ENCODE measurements around the gene KHDC4.
"Not testable (repeated sequence)": the region's sequence is repeated elsewhere in the genome, so short reads cannot be mapped to it uniquely, and the experiment has no call there.

Gene KHDC4

DNA sequence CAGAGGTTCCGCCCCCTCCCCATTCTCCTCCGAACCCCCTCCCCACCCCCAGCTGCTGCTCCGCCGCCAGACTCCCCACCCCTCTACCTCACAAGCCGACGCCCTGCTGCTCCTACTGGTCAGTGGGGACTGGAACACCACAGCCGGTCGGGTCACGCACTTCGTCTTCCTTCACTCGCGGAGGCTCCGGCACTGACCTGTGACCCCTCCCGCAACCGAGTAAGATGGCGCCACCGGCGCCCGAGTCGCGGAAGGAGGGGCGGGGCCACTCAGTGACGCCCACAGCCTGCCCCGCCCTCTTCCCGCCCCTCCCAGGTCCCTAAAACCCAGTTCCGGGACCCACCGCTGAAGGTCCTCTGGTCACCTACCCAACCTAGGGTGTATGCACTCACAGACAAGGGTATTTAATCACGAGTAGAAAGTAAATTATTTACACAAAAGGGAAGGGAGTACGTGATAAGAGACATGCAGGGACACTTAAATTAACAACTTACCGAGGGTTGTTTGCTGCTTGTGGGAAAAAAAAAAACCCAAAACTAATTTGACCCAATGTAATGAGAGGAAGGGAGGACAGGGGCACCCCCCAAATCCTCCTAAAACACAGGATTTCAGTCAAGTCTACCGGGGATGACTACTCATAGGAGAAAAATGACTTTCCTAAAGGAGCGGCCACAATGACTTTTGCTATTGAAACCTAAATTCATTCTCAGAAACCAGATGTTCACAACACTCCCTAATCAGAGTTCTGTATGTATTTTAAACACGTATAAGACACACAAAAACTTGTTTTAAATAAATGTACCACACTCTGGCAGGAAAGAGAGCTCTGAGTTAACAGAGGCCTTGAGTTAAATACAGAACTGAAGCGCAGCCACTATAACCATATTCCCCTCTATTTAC lies 22.8 kb downstream of the KHDC4 start, which contains the start of gene RIT1:
TSS of gene RIT1 (minus strand) at position 194 of the 900 bp plus-strand sequence. CDS start 588 bp downstream, outside the sequence.
- DNase-seq (ENCODE audit: low read depth in 3 of 3, low spot score in 1 of 3): peak; percentile 63 to 77 (median 63)

DNA sequence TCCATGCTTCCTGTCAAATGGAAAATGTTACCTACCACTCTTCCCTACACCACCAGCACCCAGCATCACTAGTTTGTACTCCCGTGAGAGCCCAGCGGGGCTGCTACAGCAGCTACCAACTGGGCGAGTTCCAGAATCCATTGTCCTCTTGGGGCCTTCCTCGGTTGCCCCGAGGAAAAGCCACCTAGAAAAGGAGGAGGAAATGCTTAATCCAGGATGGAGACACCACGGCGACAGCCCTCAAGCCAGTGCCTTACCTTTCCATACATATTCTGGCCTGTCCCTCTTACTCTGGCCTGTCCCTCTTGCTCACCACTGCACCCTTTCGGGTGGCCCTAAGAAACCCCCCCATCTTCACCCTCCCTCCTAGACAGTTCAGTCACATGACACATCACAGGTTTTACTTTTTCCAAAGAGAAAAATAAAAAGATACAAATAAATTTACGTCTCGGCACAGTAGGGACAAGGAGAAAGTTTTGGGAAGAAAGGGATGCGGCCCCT lies 23.5 kb downstream of the KHDC4 start:
- DNase-seq (ENCODE audit: low read depth in 3 of 3, low spot score in 1 of 3): no peak

DNA sequence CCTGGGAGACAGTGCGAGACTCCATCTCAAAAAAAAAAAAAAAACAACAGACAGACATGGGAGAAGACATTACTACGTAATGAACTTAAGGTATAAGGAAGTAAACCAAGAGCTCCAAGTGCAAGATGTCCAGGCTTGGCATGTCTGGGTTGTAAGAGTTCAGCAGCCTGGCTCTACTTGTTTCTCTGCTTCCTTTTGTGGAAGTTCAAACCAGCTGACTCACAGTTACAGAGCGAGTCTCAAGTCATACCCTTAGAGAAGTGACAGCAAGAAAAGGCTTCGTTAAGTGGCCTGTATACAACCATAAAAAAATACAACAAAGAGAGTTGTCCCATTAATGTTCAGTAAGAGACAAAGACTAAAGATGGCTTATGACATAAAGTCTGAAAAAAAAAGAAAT lies 24.3 kb downstream of the KHDC4 start:
- DNase-seq (ENCODE audit: low read depth in 3 of 3, low spot score in 1 of 3): no peak

DNA sequence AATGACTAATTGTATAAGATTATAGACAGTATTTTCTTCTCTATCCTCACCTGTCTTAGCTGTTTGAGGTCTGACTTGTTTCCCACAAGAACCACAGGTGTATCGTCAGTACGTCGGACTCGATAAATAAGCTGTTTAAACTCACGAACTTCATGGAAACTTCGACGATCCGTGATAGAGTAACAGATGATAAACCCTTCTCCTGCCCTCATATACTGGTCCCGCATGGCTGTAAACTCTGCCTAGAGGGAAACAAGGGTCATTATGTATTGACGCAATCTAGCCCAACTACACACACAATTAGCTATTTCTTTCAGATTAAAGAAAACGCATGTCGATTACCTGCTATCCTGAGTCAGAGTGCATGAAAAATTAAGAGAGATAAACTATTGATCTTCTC lies 30.0 kb downstream of the KHDC4 start:
- DNase-seq (ENCODE audit: low read depth in 3 of 3, low spot score in 1 of 3): no peak

DNA sequence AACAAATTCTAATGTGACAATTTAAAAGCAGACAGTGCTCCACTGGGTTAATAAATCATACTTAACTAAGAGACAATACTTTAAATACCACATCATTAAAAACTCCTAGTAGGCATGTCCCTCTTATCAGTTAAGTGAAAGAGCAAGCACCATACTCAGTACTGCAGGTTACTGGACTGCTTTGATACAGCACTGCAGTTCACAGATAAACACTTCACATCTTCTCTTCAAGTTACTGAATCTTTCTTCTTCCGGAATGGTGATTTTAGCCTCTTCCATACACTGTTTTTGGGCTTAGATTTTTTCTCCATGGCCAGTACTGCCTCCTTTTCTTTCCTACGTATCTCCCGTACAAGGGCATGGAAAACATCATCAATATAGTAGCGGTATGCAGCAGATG lies 34.1 kb downstream of the KHDC4 start:
- no peak for DNase-seq (ENCODE audit: low read depth in 3 of 3, low spot score in 1 of 3)

DNA sequence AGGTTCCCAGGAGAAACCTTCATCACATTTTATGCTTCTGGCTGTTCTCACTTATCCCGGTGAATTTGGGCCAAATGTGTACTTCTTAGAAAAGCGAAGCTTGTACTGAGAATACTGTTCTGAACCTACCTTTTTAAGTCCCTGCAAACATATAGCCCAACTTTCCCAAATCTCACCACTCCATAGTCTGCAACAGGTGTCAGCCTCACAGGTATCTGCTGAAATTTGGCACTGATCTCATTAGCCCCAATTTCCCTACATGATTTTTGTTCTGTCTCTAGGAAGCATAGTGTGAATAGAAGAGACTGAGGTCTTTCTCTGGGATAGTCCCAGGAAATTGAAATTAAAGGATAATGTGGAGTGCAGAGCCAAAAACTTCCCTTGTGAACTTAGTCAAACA lies 34.5 kb downstream of the KHDC4 start:
- no peak for DNase-seq (ENCODE audit: low read depth in 3 of 3, low spot score in 1 of 3)

DNA sequence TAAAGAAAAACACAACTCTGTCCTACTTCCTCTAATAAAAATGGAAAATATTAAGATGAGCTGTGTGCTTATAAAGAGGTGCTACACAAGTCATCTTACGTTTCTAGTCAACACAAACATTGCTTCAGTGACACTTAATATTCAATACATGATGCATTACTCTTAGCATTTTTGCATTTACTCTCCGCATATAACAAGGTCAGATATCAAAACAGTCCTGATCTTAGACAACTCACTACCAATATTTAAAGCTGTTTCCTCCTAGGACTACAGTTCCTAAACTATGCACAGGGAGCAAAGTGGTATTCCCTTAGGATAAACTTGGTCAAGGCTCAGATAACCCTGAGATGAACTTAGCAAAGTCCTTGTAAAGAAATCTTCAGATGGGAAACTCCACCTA lies 35.3 kb downstream of the KHDC4 start:
- no peak for DNase-seq (ENCODE audit: low read depth in 3 of 3, low spot score in 1 of 3)

DNA sequence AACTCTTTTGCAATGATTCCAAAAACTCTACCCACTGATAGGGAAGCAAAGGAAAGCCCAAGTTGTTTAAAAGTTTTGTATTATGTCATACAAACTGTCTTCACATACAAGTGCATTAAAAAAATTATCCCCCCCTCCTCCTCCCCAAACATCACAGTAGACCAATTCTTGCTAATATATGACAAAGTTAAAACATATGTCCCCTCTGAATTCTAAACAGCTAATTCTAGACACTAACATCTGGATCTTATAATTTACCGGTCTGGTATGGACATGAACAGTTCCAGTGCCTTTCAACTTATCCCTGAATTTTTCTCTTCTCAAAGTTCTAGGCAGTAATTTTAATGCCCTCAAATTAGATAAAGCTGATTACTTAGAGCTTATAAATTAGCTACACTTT lies 36.5 kb downstream of the KHDC4 start:
- DNase-seq (ENCODE audit: low read depth in 3 of 3, low spot score in 1 of 3): no peak

DNA sequence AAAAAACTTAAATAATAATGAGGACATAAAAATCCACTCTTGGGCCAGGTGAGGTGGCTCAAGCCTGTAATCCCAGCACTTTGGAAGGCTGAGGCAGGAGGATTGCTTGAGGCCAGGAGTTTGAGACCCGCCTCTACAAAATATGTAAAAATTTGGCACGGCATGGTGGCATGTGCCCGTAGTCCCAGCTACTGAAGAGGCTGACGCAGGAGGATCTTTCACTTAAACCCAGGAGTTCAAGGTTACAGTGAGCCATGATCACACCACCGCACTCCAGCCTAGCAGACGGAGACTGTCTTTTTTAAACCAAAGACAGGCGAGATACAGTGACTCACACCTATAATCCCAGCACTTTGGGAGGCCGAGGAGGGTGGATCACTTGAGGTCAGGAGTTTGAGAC lies 37.7 kb downstream of the KHDC4 start:
- not testable (repeated sequence) for DNase-seq (ENCODE audit: low read depth in 3 of 3, low spot score in 1 of 3)

DNA sequence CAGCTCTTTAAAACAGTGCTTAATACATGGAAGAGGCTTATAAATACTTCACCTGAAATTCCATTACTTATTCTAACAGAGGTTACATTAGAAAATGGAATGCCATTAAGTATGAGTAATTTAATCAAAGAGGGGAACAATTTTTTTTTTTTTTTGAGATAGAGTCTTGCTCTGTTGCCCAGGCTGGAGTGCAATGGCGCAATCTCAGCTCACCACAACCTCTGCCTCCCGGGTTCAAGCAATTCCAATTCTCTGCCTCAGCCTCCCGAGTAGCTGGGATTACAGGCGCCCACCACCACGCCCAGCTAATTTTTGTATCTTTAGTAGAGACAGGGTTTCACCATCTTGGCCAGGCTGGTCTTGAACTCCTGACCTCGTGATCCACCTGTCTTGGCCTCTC lies 38.6 kb downstream of the KHDC4 start:
- not testable (repeated sequence) for DNase-seq (ENCODE audit: low read depth in 3 of 3, low spot score in 1 of 3)

DNA sequence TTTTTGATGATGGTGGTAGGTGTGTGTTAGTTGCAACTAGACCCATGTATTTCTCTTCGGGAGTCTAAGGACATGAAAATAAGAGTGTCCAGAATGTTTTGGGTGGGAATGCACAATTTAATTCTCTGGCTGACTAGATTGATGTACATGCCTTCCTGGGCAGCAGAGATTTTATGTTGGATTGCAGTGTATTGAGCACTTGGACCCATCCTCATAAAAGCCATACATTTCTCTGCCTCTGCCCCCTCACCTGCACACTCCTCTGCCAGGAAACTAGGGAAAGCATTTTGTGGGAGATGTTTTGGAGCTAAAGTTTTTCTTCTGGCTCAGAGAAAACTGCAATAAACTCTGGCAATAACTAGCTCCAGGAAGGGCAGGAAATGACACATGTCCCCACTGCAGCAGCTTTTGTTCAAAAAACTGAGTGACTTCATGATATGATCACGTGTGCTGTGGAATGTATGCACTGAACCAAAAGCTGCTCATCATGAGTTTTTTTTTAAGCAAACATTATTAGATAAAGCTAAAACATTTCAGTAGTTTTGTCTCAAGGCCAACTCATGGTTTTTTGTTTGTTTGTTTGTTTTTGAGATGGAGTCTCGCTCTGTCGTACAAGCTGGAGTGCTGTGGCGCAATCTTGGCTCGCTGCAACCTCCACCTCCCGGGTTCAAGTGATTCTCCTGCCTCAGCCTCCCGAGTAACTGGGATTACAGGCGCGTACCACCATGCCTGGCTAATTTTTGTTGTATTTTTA lies 40.6 kb downstream of the KHDC4 start:
- DNase-seq (ENCODE audit: low read depth in 3 of 3, low spot score in 1 of 3): no peak

DNA sequence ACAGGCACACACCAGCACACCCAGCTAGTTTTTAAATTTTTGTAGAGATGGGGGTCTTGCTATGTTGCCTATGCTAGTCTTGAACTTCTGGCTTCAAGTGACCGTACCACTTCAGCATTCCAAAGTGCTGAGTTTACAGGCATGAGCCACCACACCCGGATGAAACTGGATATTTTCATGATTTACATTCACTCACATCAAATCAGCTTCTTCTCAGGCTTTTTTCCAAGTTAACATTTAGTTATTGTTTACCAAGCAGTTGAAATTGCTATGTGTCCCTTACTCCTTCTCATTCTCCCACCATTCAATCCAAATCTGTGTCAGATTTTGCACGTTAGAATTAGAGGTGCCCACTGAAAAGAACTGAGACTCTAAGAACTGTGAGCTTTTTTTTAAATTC lies 41.4 kb downstream of the KHDC4 start:
- DNase-seq (ENCODE audit: low read depth in 3 of 3, low spot score in 1 of 3): no peak

DNA sequence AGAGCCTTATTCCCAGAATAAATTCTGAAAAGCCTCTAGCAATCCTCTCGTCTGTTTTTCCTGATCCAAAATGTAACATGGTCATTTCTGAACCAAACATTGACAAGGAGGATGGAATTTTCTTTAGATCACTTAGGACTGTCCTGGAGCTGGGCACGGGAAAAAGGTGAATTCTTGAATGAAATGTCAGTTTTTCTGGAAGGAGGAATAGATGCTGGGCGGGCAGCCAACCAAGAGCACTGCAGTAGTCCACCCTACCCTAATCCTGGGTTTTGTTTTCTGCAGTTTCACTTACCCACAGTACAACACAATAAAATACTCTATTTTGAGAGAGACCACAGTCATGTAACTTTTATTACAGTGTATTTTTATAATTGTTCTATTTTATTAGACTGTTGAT lies 44.0 kb downstream of the KHDC4 start:
- DNase-seq (ENCODE audit: low read depth in 3 of 3, low spot score in 1 of 3): no peak

DNA sequence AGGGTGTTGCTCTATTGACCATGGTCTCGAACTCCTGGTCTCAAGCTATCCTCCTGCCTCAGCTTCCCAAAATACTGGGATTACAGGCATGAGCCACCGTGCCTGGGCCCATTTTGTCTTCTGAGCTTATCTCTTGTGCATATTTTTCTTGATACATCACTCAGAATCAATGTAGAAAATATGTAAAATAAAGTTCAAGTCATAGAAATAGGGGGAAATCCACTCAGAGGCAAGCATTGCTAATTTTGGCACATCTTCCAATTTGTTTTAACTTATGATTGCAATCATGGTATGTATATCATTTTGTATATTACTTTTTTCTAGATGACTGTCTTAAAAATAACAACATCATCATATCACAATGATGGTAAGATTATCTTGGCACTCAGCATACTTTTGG lies 44.6 kb downstream of the KHDC4 start:
- no peak for DNase-seq (ENCODE audit: low read depth in 3 of 3, low spot score in 1 of 3)

DNA sequence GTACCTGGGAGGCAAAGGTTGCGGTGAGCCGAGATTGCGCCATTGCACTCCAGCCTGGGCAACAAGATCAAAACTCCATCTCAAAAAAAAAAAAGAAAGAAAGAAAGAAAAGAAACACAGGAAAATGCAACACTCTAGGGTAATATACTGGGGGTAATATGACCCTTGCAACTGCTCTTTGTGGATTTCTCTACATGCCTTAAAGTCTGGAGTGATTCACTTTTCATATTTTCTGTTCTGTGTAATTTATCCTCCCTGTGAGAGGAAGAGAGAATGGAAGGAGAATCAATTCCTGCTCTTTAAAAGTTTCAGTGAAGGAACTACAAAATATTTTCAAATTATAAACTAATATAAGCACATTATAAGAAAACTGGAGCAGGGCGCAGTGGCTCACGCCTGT lies 45.7 kb downstream of the KHDC4 start:
- no peak for DNase-seq (ENCODE audit: low read depth in 3 of 3, low spot score in 1 of 3)

DNA sequence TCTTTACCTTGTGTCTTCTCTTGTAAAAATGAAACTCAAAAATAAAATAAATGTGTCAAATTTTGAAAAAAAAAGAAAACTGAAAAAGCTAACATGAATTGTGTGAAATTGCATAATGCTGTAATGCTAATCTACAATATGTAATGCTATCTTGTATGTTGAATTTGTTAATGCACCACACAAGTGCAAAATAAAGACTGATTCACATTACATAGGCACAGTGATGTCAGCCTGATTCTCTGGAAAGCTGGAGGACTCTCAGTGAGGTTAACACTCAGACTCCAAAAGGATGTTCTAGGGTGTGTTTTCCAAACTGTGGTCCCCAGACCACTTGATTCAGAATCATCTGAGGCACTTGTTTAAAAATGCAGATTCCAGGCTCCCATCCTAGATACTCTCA lies 49.2 kb downstream of the KHDC4 start:
- DNase-seq (ENCODE audit: low read depth in 3 of 3, low spot score in 1 of 3): no peak

DNA sequence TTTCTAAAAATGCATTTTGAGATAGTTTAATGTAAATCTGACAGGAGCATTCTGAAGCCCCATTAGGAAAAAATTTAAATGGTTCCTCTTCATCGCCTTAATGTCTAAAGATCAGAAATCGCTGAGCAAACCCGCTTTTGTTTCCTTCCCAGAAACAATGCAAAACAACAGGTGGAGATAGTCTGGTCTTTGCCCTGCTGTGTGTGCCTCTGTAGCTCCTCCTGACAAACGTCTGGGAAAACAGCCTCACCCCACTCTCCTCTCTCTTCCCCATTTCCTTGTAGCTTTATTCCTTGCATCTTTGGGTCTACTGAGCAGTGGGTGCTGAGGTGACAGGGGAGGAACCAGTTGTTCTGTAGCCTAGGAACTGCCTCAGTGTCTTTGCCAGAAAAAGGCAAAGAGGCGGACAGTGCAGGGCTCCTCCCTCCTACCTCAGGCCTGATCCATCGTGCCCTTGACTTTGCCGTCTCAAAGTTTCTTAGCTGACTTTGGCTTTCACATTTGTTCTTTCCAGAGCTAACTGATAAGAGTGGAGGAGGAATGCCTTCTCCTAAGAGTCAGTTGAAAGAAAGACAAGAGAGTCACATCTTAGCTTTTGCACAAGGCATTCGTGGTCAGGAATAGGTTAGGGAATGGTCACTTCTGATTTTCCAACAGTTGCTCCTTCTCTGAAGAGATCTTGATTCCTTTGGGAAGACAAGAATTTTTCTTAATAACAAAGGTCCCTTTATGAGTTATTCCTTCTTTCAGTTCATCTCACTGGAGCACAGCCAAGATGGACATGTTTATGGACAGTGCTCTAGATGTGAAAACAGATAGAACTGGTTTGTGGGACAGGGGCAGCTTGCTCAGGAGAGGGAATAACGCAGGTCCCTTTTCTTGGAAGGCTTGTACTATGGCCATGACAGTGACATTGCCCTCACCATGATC lies 49.9 kb downstream of the KHDC4 start:
- DNase-seq (ENCODE audit: low read depth in 3 of 3, low spot score in 1 of 3): no peak

DNA sequence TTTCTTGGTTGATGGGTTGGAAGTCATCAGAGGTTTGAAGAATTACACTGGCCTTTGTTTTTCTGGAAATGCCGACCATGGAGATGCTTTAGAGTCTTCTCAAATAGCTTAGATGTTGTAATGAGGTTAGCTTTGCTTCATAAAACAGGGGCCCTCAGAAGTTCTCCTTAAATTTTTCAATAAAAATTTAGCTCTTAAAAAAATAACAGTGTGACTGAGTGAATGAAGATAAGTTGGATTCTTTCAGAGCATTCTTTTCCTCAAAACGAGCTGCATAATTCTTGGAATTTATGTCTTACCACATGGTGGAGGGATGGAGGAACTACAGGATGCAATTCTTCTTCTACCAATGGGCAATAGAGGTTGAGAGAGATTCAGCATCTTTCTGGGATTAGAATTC lies 51.4 kb downstream of the KHDC4 start:
- no peak for DNase-seq (ENCODE audit: low read depth in 3 of 3, low spot score in 1 of 3)

DNA sequence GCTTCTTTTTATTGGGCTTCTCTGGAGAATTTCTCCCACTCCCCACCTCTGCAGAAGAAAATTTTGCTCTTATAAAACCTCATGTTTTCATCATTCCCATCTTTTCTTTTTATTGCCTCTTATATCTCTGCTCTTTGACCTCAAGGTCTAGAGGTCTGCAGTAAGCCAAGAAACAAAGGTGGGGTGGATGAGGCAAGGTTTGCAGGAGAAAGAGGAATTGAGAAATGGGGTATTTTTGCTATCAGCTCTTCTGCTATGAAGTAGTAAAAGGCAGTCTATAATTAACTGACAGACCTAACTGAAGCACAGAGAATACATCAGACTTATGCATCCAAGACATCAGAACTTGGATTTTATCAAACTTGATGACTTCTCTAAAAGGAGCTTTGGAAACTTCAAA lies 52.0 kb downstream of the KHDC4 start:
- no peak for DNase-seq (ENCODE audit: low read depth in 3 of 3, low spot score in 1 of 3)

DNA sequence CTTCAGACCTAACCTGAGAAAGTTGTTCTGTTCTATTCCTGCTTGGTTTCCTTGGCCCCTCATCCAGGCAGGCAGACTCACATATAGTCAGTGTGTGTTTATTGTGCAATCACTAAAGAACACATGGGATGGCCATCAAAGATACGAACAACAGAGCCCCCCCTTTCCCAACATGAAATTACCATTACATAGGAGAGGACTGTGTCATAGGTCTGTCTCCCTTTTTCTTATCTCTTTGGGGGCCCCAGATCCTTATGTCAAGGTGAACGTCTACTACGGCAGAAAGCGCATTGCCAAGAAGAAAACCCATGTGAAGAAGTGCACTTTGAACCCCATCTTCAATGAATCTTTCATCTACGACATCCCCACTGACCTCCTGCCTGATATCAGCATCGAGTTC lies 53.3 kb downstream of the KHDC4 start:
- DNase-seq (ENCODE audit: low read depth in 3 of 3, low spot score in 1 of 3): no peak

DNA sequence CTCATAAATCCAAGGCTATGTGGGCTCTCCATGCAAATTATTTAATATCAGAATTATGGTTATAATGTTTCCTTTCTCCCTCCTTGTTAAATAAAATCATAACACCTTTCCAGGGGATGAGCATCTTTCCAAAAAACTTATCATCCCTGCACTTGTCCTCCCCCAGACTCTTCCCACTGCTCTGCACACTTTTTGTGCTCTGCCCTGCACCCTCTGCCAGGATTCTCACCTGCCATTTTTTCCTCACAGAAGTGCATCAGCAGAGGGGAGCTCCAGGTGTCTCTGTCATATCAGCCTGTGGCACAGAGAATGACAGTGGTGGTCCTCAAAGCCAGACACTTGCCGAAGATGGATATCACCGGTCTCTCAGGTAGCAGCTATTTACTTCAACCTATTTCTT lies 54.0 kb downstream of the KHDC4 start:
- DNase-seq (ENCODE audit: low read depth in 3 of 3, low spot score in 1 of 3): no peak

All from stimulated activated CD4-positive, alpha-beta T cell treated with anti-CD3 and anti-CD28 coated beads, TNF-alpha, amount 100 ng/mL, for 1 hour (primary cell).